CD8-positive, alpha-beta memory T cell (primary cell): ENCODE results near the gene AURKB. TPM values are rescaled to one million over a fixed set of nuclear protein-coding genes. Genes with fewer than 3 reads are reported as not detected.

Experiments
- CTCF ChIA-PET: fragments of 350-600 bp; sonication (Branson Sonifier 250); formaldehyde crosslinking; loops from one replicate; lab custom pipeline; 2021; ENCODE audit warnings: antibody characterized with exemption; lab: Charles Lee
- POLR2A ChIA-PET: fragments of 350-600 bp; sonication (Branson Sonifier 250); formaldehyde crosslinking; loops from one replicate; lab custom pipeline; 2021; ENCODE audit warnings: antibody characterized with exemption; lab: Charles Lee
- DNase-seq, 5 donors: peaks; one replicate each; pipeline versions ENCODE4 v3.0.0 to v3.0.0-alpha.2; 2020 to 2022; ENCODE audit warnings: mixed read lengths in 1 of 5
- H3K27ac ChIP-seq: one replicate; pipeline ENCODE4 v1.7.0; 2013; ENCODE audit warnings: low read depth, mild to moderate bottlenecking, low read length, moderate library complexity
- H3K27me3 ChIP-seq: 2 replicates; pipeline ENCODE4 v1.7.0; 2013; ENCODE audit warnings: low read length, mild to moderate bottlenecking; ENCODE audit not compliant: insufficient read depth, poor library complexity, severe bottlenecking
- H3K36me3 ChIP-seq: 2 replicates; pipeline ENCODE4 v1.7.0; 2013; ENCODE audit warnings: mild to moderate bottlenecking, low read length, moderate library complexity; ENCODE audit not compliant: insufficient read depth
- H3K4me1 ChIP-seq: 2 replicates; pipeline ENCODE4 v1.7.0; 2013; ENCODE audit warnings: mild to moderate bottlenecking, low read length, moderate library complexity; ENCODE audit not compliant: insufficient read depth
- H3K4me3 ChIP-seq: 2 replicates; pipeline ENCODE4 v1.7.0; 2013; ENCODE audit warnings: mild to moderate bottlenecking, low read length
- H3K9me3 ChIP-seq: 2 replicates; pipeline ENCODE4 v1.7.0; 2013; ENCODE audit warnings: mild to moderate bottlenecking, low read length
- H3K27ac Mint-ChIP-seq, 8 donors: one replicate each; pipeline ENCODE4 v1.8.0; 2020 to 2021; ENCODE audit warnings: mixed read lengths in 8 of 8, mild to moderate bottlenecking in 6 of 8, inconsistent platforms in 3 of 8, moderate library complexity in 3 of 8
- H3K27me3 Mint-ChIP-seq, 2 donors: one replicate each; pipeline ENCODE4 v1.8.0; 2020 to 2021; ENCODE audit warnings: mixed read lengths in 2 of 2, mild to moderate bottlenecking in 1 of 2, moderate library complexity in 1 of 2
- H3K36me3 Mint-ChIP-seq, 3 donors: one replicate each; pipeline ENCODE4 v1.8.0; 2020 to 2021; ENCODE audit warnings: mixed read lengths in 3 of 3, inconsistent platforms in 1 of 3, mild to moderate bottlenecking in 1 of 3
- H3K4me1 Mint-ChIP-seq, 3 donors: one replicate each; pipeline ENCODE4 v1.8.0; 2020 to 2021; ENCODE audit warnings: mixed read lengths in 3 of 3, inconsistent platforms in 1 of 3, mild to moderate bottlenecking in 1 of 3
- H3K4me3 Mint-ChIP-seq, 7 donors: one replicate each; pipeline ENCODE4 v1.8.0; 2020 to 2021; ENCODE audit warnings: mixed read lengths in 7 of 7, mild to moderate bottlenecking in 6 of 7, moderate library complexity in 4 of 7, inconsistent platforms in 2 of 7
- H3K9me3 Mint-ChIP-seq, 5 donors: one replicate each; pipeline ENCODE4 v1.8.0; 2020 to 2022; ENCODE audit warnings: mixed read lengths in 5 of 5, mild to moderate bottlenecking in 3 of 5, moderate library complexity in 2 of 5, inconsistent platforms in 1 of 5
- polyA plus RNA-seq: library from polyadenylated mRNA; unstranded; fragments of 300-500 nt; fragmentation: Illumina TruSeq; gene quantifications from one replicate; pipeline ENCODE4 v1.2.3, GENCODE V29; 2021
- total RNA-seq, 2 experiments: library from RNA; stranded (reverse); gene quantifications; one replicate each; pipeline ENCODE4 v1.2.3, GENCODE V29; 2021

Gene AURKB
- total and polyA plus RNA-seq, 3 experiments from 2014 or later = 0.63 to 94.4 (median 88.1) TPM

DNA sequence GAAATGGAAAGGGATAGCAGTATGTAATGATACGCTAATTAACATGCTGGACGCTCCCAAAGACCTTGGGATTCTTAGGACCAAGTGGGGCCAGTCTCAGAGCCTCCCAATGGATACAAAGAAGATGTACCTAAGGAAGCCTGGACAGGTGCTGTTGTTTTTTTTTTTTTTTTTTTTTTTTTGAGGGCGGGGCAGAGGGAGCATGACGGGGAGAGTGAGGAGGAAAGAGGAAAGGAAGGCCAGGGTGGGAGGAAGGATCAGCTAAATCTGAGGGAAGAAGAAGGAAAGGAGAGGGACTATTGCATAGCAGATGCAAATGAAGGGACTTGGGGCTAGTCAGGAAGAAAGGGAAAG, 50.2 kb downstream of the AURKB start:
- Histone ChIP-seq H3K36me3 (peaks cover 30% of the 10 kb centered on the region), H3K9me3 (no peaks in the 10 kb centered on the region), H3K27ac (no peak overlapping the region), H3K4me1 (peaks cover 72% of the 10 kb centered on the region), H3K27me3 (no peaks in the 10 kb centered on the region), H3K4me3 (no peak overlapping the region)
- Mint-ChIP-seq H3K4me3 (peak overlapping the region; percentile 63 to 95 (median 91)), H3K4me1 (peaks cover 53 to 65% (median 54%) of the 10 kb centered on the region in 3 donors), H3K9me3 (no peaks in the 10 kb centered on the region), H3K27me3 (peaks cover 0 to 3% of the 10 kb centered on the region in 2 donors), H3K36me3 (peaks cover 5 to 46% (median 13%) of the 10 kb centered on the region in 3 donors), H3K27ac (peak overlapping the region; percentile 64 to 98 (median 94))
- ChIA-PET POLR2A (interaction anchor here (0.5 to 1.8 kb wide), 3 partner anchors 9 to 25 kb away, joined by 4 to 14 read pairs (median 9); partner anchors contain the start of gene PER1), CTCF (interaction anchor here (1.0 to 3.9 kb wide), 8 partner anchors 10 to 62 kb away, joined by 3 to 19 read pairs (median 6); partner anchors contain the start of gene TMEM107)
- no peak for DNase-seq

DNA sequence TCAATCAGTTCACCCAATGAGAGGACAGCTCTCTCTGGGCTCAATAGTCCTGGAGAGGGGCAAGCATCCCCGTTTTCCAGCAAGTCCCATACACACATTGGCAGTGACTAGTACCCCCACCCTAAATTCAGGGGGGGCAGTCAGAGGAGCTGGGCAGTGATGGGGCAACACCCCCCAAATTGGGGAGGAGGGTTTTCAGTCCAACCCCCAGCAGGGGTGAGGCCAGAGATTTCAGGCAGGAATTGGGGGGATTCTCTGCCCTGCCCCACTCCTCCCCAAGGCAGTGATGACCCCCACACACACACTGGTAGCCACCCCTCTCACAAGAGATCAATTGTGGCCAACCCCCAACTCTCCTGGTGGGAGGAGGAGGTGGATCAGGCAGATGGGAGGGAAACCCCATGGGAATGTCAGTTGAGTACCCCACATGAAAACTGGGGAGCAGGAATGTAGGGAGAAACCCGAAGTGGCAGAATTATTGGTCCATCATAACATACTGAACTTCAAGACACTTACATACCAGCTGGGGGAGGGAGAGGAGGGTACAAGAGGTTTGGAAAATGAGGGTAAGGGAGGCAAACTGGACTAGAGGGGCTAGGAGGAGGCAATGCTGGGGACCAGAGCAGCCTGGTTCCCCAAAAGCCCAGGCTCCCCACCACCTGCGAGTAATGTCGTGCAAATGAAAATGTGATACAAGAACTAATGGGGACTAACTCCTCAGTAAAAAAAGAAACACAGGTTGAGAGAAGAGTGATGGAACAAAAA, 50.7 kb downstream of the AURKB start:
- ChIA-PET CTCF (interaction anchor here (1.0 to 6.2 kb wide), 12 partner anchors 8 to 63 kb away, joined by 3 to 52 read pairs (median 6); partner anchors contain the start of genes HES7 and TMEM107), POLR2A (interaction anchor here (0.5 to 4.3 kb wide), 7 partner anchors 8 to 83 kb away, joined by 3 to 36 read pairs (median 4); partner anchors contain the start of gene PER1)
- peaks cover 30% of the 10 kb centered on the region for H3K36me3 ChIP-seq
- no peak overlapping the region for H3K4me3 ChIP-seq
- H3K27me3 ChIP-seq = no peaks in the 10 kb centered on the region
- Mint-ChIP-seq H3K4me1 (peaks cover 47 to 65% (median 49%) of the 10 kb centered on the region in 3 donors), H3K27me3 (peaks cover 0 to 6% of the 10 kb centered on the region in 2 donors), H3K36me3 (peaks cover 5 to 47% (median 13%) of the 10 kb centered on the region in 3 donors), H3K9me3 (no peaks in the 10 kb centered on the region), H3K4me3 (peak overlapping the region in 6 of 7 donors; percentile 59 to 85 (median 68)), H3K27ac (peak overlapping the region; percentile 31 to 98 (median 94))
- peak in 1 of 5 donors; percentile 47 for DNase-seq
- peaks cover 72% of the 10 kb centered on the region for H3K4me1 ChIP-seq
- H3K27ac ChIP-seq = peak overlapping the region; percentile 11
- H3K9me3 ChIP-seq = no peaks in the 10 kb centered on the region

DNA sequence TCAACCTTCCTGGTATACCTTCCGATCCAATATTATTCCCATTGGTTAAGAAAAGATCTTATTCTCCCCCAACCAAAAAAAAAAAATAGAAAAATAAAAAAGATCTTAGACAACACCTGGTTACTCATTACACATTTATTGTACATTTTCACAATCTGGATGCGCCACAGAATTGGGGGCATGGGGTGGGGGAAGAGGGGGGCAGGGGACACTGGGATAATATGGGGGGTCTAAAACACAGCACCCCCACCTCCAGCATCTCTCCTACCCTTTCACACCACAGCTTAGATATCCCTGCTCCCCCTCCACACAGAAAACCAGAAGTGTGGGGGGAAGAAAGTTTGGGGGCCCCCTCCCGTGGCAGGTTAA, 51.4 kb downstream of the AURKB start:
- peak overlapping the region; percentile 11 for H3K27ac ChIP-seq
- peaks cover 41 to 65% (median 42%) of the 10 kb centered on the region in 3 donors for H3K4me1 Mint-ChIP-seq
- H3K9me3 ChIP-seq = no peaks in the 10 kb centered on the region
- POLR2A ChIA-PET = interaction anchor here (0.6 to 4.3 kb wide), 8 partner anchors 14 to 136 kb away, joined by 3 to 36 read pairs (median 4); partner anchors contain the start of gene SLC25A35
- no peaks in the 10 kb centered on the region for H3K27me3 ChIP-seq
- no peak overlapping the region for H3K4me3 ChIP-seq
- H3K27ac Mint-ChIP-seq = peak overlapping the region; percentile 93 to 99 (median 96)
- H3K4me3 Mint-ChIP-seq = peak overlapping the region; percentile 41 to 86 (median 72)
- peak in 1 of 5 donors; percentile 46 for DNase-seq
- CTCF ChIA-PET = interaction anchor here (0.8 to 11.7 kb wide), 12 partner anchors 9 to 143 kb away, joined by 3 to 108 read pairs (median 8); partner anchors contain the start of genes HES7 and TMEM107
- H3K36me3 ChIP-seq = peaks cover 30% of the 10 kb centered on the region
- H3K9me3 Mint-ChIP-seq = no peaks in the 10 kb centered on the region
- H3K36me3 Mint-ChIP-seq = peaks cover 7 to 49% (median 14%) of the 10 kb centered on the region in 3 donors
- H3K4me1 ChIP-seq = peaks cover 72% of the 10 kb centered on the region
- H3K27me3 Mint-ChIP-seq = peaks cover 0 to 5% of the 10 kb centered on the region in 2 donors

DNA sequence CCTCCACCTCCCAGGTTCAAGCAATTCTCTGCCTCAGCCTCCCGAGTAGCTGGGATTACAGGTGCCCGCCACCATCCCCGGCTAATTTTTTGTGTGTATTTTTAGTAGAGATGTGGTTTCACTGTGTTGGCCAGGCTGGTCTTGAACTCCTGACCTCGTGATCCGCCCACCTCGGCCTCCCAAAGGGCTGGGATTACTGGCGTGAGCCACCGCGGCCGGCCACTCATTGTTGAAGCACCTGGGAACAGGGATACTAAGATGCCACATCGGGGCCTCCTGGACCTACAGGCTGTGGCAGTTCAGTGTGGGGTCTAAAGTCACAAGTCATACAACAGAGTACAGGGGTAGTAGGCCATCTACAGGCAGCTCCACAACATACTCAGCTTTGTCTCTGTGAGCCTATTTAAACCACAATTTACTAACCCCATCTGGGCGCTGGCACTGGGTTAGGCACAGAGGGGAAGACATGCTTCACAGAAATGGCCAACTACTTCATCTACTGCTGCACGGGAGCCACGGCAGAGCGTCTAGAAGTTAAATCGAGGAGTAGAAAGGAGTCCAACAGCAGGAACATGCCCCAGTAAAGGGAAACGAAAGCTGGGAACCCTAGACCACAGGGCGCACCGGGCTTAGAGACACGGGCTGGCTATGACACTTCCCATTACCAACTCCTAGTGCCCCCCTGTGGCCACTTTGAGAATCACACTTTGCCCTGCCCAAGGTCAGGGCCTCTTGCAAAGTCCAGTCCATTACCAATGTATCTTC, 51.9 kb downstream of the AURKB start:
- no peaks in the 10 kb centered on the region for H3K9me3 ChIP-seq
- Mint-ChIP-seq H3K4me1 (peaks cover 35 to 65% (median 39%) of the 10 kb centered on the region in 3 donors), H3K27ac (peak overlapping the region; percentile 93 to 99 (median 96)), H3K4me3 (peak overlapping the region; percentile 41 to 86 (median 72)), H3K27me3 (peaks cover 0 to 5% of the 10 kb centered on the region in 2 donors), H3K36me3 (peaks cover 8 to 53% (median 15%) of the 10 kb centered on the region in 3 donors), H3K9me3 (no peaks in the 10 kb centered on the region)
- H3K27ac ChIP-seq = peak overlapping the region; percentile 35
- CTCF ChIA-PET = interaction anchor here (0.8 to 11.7 kb wide), 17 partner anchors 9 to 143 kb away, joined by 3 to 108 read pairs (median 5); partner anchors contain the start of genes HES7 and TMEM107
- H3K4me3 ChIP-seq = no peak overlapping the region
- no peaks in the 10 kb centered on the region for H3K27me3 ChIP-seq
- POLR2A ChIA-PET = interaction anchor here (0.6 to 5.6 kb wide), 9 partner anchors 15 to 137 kb away, joined by 3 to 37 read pairs (median 4); partner anchors contain the start of gene SLC25A35
- peak; percentile 79 to 91 (median 83) for DNase-seq
- H3K4me1 ChIP-seq = peaks cover 72% of the 10 kb centered on the region
- peaks cover 30% of the 10 kb centered on the region for H3K36me3 ChIP-seq

DNA sequence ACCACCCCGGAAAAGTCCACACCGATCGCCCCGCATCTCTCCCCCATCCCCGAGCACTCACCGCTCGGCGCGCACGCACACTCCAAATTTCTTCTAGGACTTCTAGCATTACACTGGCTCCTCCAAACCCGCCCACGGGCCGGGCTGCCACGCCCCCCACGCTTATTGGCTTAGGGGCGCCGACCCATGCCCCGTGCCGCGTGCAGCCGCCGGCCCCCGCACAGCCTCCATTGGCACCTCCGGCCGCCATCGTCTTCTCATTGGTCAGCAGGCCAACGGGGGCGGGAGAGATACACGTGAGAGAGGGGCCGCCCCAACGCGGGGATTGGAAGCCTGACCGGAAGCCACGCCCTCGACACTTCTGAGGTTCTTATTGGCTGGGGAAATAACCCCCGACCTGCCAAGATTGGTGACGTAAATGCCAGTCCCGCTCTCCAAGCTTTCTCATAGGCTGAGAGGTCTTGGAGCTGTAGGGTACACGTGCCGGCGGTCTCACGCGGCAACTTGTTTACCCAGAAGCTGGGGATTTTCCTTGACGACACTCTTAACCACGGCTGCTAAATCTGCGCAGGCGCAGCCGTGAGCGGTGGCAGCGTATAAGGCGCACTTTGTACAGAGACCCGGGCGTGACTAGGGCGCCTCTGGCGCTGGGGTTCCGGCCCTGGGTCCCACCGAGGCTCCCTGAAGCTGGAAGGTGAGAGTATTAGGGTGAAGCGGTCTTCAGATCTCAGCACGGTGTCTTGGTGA, 54.0 kb downstream of the AURKB start:
- ChIA-PET POLR2A (interaction anchor here (0.6 to 5.6 kb wide), 18 partner anchors 8 to 470 kb away, joined by 3 to 40 read pairs (median 7); partner anchors contain the start of genes AURKB, BORCS6, CTC1 and HES7), CTCF (interaction anchor here (0.9 to 11.7 kb wide), 18 partner anchors 8 to 469 kb away, joined by 3 to 108 read pairs (median 6); partner anchors contain the start of genes ALOXE3, BORCS6, HES7 and SLC25A35)
- peak; percentile 100 for DNase-seq
- H3K27ac ChIP-seq = peak overlapping the region; percentile 100
- Mint-ChIP-seq H3K36me3 (peaks cover 8 to 58% (median 15%) of the 10 kb centered on the region in 3 donors), H3K4me3 (no peak overlapping the region), H3K27ac (no peak overlapping the region), H3K9me3 (peaks cover 0 to 3% (median 0%) of the 10 kb centered on the region in 5 donors), H3K4me1 (peaks cover 32 to 73% (median 48%) of the 10 kb centered on the region in 3 donors), H3K27me3 (peaks cover 0 to 14% of the 10 kb centered on the region in 2 donors)
- peaks cover 20% of the 10 kb centered on the region for H3K36me3 ChIP-seq
- H3K27me3 ChIP-seq = no peaks in the 10 kb centered on the region
- H3K4me1 ChIP-seq = peaks cover 77% of the 10 kb centered on the region
- H3K4me3 ChIP-seq = peak overlapping the region; percentile 100
- no peaks in the 10 kb centered on the region for H3K9me3 ChIP-seq

DNA sequence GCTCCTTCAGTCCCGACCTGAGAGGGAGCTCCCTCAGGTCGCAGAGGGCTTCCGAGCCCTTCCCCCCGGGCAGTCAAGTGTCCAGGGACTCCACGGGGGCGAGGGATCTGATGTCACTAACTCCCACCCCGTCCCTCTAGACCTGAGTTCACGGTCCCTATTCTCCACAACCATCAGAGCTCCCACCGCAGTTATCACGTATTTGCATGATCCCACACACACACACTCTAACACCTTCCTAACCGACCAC, 54.5 kb downstream of the AURKB start:
- Mint-ChIP-seq H3K4me3 (no peak overlapping the region), H3K27me3 (peaks cover 0 to 19% of the 10 kb centered on the region in 2 donors), H3K27ac (no peak overlapping the region), H3K4me1 (peaks cover 29 to 73% (median 46%) of the 10 kb centered on the region in 3 donors), H3K9me3 (peaks cover 0 to 4% (median 0%) of the 10 kb centered on the region in 5 donors), H3K36me3 (peaks cover 8 to 58% (median 11%) of the 10 kb centered on the region in 3 donors)
- CTCF ChIA-PET = interaction anchor here (1.1 to 11.7 kb wide), 12 partner anchors 15 to 145 kb away, joined by 3 to 108 read pairs (median 8); partner anchors contain the start of genes ALOXE3, HES7 and SLC25A35
- DNase-seq = no peak
- Histone ChIP-seq H3K9me3 (no peaks in the 10 kb centered on the region), H3K36me3 (peaks cover 15% of the 10 kb centered on the region), H3K4me3 (peak overlapping the region; percentile 100), H3K27ac (peak overlapping the region; percentile 100), H3K4me1 (peaks cover 74% of the 10 kb centered on the region), H3K27me3 (no peaks in the 10 kb centered on the region)
- POLR2A ChIA-PET = interaction anchor here (1.0 to 5.6 kb wide), 15 partner anchors 8 to 139 kb away, joined by 4 to 40 read pairs (median 8); partner anchors contain the start of genes AURKB, BORCS6, CTC1 and HES7
